Body of pancreas (tissue), 4 donors: ENCODE data around the gene IGSF3. TPM values are rescaled to one million over a fixed set of nuclear protein-coding genes. Genes with fewer than 3 reads are reported as not detected.
"Not testable (repeated sequence)": the region's sequence is repeated elsewhere in the genome, so short reads cannot be mapped to it uniquely, and the experiment has no call there.

ENCODE experiments used
- ATAC-seq: fragments of 150-250 bp; one replicate; pipeline ENCODE4 v1.9.1; 2016
- DNase-seq, 4 donors: peaks; one replicate each; pipeline ENCODE4 v3.0.0-alpha.2; 2019
- H3K27ac ChIP-seq, 4 donors: fragments of 200-600 bp; sonication (generic); 1 replicate in 3 of 4; 2 replicates in 1 of 4; pipeline versions ENCODE4 v1.5.1 to v1.6.1; 2016 to 2019; ENCODE audit warnings: mild to moderate bottlenecking in 1 of 4, mixed read lengths in 1 of 4, moderate library complexity in 1 of 4
- H3K27me3 ChIP-seq, 2 donors: fragments of 200-600 bp; sonication (generic); one replicate each; pipeline ENCODE4 v1.6.0; 2016; ENCODE audit warnings: mild to moderate bottlenecking in 1 of 2
- H3K36me3 ChIP-seq, 2 donors: fragments of 200-600 bp; sonication (generic); replicated peaks in 1 of 2; 2 replicates each; pipeline ENCODE4 v1.5.1; 2016; ENCODE audit warnings: low read depth in 2 of 2; ENCODE audit not compliant: insufficient read depth in 1 of 2
- H3K4me1 ChIP-seq: fragments of 200-600 bp; sonication (generic); one replicate; pipeline ENCODE4 v1.6.0; 2016
- H3K4me3 ChIP-seq, 2 donors: fragments of 200-600 bp; sonication (generic); 1 replicate in 1 of 2; 2 replicates in 1 of 2; pipeline ENCODE4 v1.5.1; 2016 to 2019
- H3K9me3 ChIP-seq, 3 donors: fragments of 200-600 bp; sonication (generic); 1 replicate in 2 of 3; 2 replicates in 1 of 3; pipeline ENCODE4 v1.5.1; 2016
- POLR2A ChIP-seq, 3 donors: fragments of 450-650 bp; IDR thresholded peaks; one replicate each; pipeline ENCODE4 v1.6.1; 2016; ENCODE audit warnings: antibody characterized with exemption in 3 of 3, mild to moderate bottlenecking in 2 of 3
- WGBS, 2 donors: methylation state at CpG; one replicate each; pipeline ENCODE4 v1.1.5; 2017; 5-methylcytosine and 5-hydroxymethylcytosine counted together
- intact Hi-C: fragments of 100-400 bp; cut with DNase I; formaldehyde crosslinking; loops from one replicate; pipeline ENCODE4 v1.15.1; 2023
- total RNA-seq, 2 donors: library from RNA; depleted of rRNA; stranded (reverse); fragments of >200 nt; gene quantifications; one replicate each; pipeline ENCODE4 v1.1.0, GENCODE V29; 2016
- TF ChIP-seq, protein P1 (sequence below), 7 experiments: fragments of 450-650 bp in 4 of 7; fragments of 200-600 bp in 3 of 7; sonication (generic) in 3 of 7; IDR thresholded peaks; one replicate each; pipeline ENCODE4 v1.5.1; 2016 to 2019; ENCODE audit warnings: antibody characterized with exemption in 7 of 7

The IGSF3 gene
- total RNA-seq, 2 donors from 2014 or later: 4.6 to 5.2 TPM

DNA sequence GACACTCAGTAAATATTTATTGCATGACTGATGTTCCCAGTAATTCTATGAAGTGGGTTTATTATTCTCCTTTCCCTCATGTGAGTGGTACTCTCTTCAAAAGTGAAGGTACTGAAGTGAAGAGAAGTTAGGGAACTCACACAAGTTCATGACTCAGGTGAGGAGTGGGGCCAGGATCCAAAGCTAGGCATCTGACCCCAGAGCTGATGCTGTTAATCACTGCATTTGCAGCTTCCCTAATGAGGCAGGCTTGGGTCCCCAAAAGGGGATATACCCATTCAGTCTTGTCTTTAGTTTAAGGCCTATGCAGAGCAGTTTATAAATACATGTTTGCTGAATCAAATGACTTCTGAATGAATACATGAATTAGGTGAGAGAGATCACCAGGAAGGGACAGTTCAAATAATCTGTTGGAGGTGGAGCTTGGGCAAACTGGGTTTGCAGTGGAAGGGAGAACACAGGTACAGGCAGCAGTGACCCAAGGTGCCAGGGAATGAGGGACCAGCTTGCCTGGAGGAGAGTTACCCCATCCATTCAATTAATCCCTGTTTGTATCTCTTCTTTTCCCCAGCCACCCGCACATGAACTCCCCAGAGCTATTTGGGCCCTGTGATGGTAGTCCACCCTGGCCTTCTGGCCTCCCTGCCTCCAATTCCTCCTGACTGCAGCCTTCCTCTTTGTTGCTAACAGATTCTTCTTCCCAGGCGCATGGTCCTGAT, 98.7 kb downstream of the IGSF3 start:
- TF ChIP-seq, protein P1, sequence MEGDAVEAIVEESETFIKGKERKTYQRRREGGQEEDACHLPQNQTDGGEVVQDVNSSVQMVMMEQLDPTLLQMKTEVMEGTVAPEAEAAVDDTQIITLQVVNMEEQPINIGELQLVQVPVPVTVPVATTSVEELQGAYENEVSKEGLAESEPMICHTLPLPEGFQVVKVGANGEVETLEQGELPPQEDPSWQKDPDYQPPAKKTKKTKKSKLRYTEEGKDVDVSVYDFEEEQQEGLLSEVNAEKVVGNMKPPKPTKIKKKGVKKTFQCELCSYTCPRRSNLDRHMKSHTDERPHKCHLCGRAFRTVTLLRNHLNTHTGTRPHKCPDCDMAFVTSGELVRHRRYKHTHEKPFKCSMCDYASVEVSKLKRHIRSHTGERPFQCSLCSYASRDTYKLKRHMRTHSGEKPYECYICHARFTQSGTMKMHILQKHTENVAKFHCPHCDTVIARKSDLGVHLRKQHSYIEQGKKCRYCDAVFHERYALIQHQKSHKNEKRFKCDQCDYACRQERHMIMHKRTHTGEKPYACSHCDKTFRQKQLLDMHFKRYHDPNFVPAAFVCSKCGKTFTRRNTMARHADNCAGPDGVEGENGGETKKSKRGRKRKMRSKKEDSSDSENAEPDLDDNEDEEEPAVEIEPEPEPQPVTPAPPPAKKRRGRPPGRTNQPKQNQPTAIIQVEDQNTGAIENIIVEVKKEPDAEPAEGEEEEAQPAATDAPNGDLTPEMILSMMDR (IDR thresholded peaks at IDR 0.05): no peak
- no peak for TF ChIP-seq POLR2A (IDR thresholded peaks at IDR 0.05)
- no peak overlapping the region for H3K27ac ChIP-seq
- H3K4me1 ChIP-seq: peaks cover 11% of the 10 kb centered on the region
- no peak for ATAC-seq
- DNase-seq: no peak
- no peaks in the 10 kb centered on the region for H3K36me3 ChIP-seq
- H3K27me3 ChIP-seq: no peaks in the 10 kb centered on the region
- no peaks in the 10 kb centered on the region for H3K9me3 ChIP-seq
- intact Hi-C loops: no loop called here
- 89 to 93% methylated on average over 2 of the region's 2 CpGs for WGBS, 2 donors
- no peak overlapping the region for H3K4me3 ChIP-seq

DNA sequence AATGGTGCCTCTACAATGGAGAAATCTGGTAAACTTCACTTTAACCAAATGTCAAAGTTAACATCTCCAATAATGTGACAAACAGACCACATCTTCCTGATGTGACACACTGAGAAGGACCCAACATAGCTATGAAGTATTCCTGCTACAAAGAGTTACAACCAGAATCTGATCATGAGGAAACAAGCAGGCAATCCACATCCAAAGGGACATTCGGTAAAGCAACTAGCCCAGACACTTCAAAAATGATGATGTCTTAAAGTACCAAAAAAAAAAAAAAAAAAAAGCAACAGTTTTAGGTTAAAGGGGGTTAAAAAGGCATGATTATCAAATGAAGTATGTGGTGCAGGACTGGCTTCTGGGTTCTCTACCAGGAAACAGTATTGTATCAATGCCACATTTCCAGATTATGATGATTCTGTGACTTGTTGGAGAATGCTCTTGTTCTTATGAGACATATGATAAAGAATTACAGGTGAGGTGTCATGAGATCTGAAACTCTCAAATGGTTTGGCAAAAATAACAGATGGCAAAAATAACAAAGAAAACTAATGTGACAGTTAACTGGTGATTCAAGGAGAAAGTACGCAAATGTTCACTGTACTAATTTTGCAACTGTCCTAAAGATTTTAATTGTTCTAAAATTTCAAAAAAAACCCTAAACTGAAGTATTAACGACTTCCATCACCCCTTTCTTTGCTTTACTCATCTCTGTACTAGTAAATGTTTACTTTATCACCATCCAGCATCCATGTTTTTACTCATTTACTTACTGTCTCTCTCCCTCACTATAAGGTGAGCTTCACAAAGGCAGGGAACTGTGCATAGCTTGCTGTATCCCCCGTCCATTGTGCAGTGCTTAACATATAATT, 99.5 kb downstream of the IGSF3 start:
- H3K36me3 ChIP-seq: no peaks in the 10 kb centered on the region
- no peak overlapping the region for H3K4me3 ChIP-seq
- DNase-seq: no peak
- 64 to 69% methylated on average over 4 of the region's 4 CpGs for WGBS, 2 donors
- intact Hi-C loops: no loop called here
- TF ChIP-seq POLR2A (IDR thresholded peaks at IDR 0.05): no peak
- TF ChIP-seq, protein P1 (IDR thresholded peaks at IDR 0.05): no peak
- no peak for ATAC-seq
- no peaks in the 10 kb centered on the region for H3K9me3 ChIP-seq
- no peak overlapping the region for H3K27ac ChIP-seq
- H3K4me1 ChIP-seq: peaks cover 11% of the 10 kb centered on the region
- H3K27me3 ChIP-seq: no peaks in the 10 kb centered on the region

DNA sequence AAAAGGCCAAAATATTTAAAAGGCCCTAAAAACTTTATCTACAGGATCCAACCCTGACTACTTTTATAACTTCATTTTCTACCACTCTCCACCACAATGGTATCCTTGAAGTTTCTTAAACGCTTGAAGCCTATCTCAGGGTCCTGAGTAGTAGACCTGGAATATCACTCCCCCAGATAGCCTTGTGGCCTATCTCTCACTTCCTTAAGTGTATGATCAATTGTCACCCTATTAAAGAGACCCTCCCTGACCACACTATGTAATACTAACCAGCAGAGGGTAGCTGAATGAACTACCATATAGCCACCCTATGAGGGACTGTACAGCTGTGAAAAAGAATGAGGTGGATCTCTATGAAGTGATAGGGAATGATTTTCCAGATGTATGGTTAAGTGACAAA, 102.3 kb downstream of the IGSF3 start:
- no peaks in the 10 kb centered on the region for H3K27me3 ChIP-seq
- ATAC-seq (no peak), DNase-seq (no peak)
- H3K4me1 ChIP-seq: peaks cover 6% of the 10 kb centered on the region
- H3K4me3 ChIP-seq: no peak overlapping the region
- intact Hi-C loops: no loop called here
- TF ChIP-seq POLR2A (IDR thresholded peaks at IDR 0.05): no peak
- TF ChIP-seq, protein P1 (IDR thresholded peaks at IDR 0.05): no peak
- no peaks in the 10 kb centered on the region for H3K36me3 ChIP-seq
- 85 to 88% methylated on average over 1 of the region's 1 CpG for WGBS, 2 donors
- no peaks in the 10 kb centered on the region for H3K9me3 ChIP-seq
- H3K27ac ChIP-seq: no peak overlapping the region

DNA sequence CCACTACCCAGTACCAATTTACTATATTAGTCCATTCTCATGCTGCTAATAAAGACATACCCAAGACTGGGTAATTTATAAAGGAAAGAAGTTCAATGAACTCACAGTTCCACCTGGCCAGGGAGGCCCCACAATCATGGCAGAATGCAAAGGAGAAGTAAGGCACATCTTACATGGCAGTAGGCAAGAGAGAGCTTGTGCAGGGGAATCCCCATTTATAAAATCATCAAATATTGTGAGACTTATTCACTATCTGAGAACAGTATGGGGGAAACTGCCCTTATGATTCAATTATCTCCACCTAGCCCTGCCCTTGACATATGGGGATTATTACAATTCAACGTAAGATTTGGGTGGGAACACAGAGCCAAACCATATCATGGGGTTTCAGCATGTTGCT, 103.1 kb downstream of the IGSF3 start:
- TF ChIP-seq POLR2A (IDR thresholded peaks at IDR 0.05): no peak
- TF ChIP-seq, protein P1 (IDR thresholded peaks at IDR 0.05): no peak
- ATAC-seq (no peak), DNase-seq (no peak)
- no peaks in the 10 kb centered on the region for H3K36me3 ChIP-seq
- no peak overlapping the region for H3K27ac ChIP-seq
- no peaks in the 10 kb centered on the region for H3K27me3 ChIP-seq
- intact Hi-C loops: no loop called here
- no peaks in the 10 kb centered on the region for H3K4me1 ChIP-seq
- 84 to 100% methylated on average over 1 of the region's 1 CpG for whole genome bisulfite sequencing, 2 donors
- H3K4me3 ChIP-seq: no peak overlapping the region
- H3K9me3 ChIP-seq: no peaks in the 10 kb centered on the region

DNA sequence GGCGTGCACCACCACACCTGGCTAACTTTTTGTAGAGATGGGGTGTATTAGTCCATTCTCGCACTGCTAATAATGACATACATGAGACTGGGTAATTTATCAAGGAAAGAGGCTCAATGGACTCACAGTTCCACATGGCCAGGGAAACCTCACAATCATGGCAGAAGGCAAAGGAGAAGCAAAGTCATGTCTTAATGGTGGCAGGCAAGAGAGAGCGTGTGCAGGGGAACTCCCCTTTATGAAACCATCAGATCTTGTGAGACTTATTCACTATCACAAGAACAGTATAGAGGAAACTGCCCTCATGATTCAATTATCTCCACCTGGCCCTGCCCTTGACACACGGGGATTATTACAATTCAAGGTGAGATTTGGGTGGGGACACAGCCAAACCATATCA, 105.1 kb downstream of the IGSF3 start:
- WGBS, 2 donors: 83 to 98% methylated on average over 4 of the region's 4 CpGs

More for the DNA sequence above, 105.1 kb downstream of the IGSF3 start:
- intact Hi-C loops, H3K27ac ChIP-seq, H3K36me3 ChIP-seq, DNase-seq, H3K9me3 ChIP-seq, H3K27me3 ChIP-seq, ATAC-seq, H3K4me3 ChIP-seq, H3K4me1 ChIP-seq: not testable (repeated sequence)
